GM21528 (cell line): ENCODE measurements around the gene EYS.
"Not testable (repeated sequence)": the region's sequence is repeated elsewhere in the genome, so short reads cannot be mapped to it uniquely, and the experiment has no call there.

ENCODE experiments used
- ATAC-seq: cut with Tn5 transposase; IDR thresholded peaks from one replicate; pipeline ENCODE4 v1.9.1; 2021; ENCODE audit warnings: mild to moderate bottlenecking, moderate library complexity; ENCODE audit not compliant: unreplicated experiment, low FRiP score

EYS gene

DNA sequence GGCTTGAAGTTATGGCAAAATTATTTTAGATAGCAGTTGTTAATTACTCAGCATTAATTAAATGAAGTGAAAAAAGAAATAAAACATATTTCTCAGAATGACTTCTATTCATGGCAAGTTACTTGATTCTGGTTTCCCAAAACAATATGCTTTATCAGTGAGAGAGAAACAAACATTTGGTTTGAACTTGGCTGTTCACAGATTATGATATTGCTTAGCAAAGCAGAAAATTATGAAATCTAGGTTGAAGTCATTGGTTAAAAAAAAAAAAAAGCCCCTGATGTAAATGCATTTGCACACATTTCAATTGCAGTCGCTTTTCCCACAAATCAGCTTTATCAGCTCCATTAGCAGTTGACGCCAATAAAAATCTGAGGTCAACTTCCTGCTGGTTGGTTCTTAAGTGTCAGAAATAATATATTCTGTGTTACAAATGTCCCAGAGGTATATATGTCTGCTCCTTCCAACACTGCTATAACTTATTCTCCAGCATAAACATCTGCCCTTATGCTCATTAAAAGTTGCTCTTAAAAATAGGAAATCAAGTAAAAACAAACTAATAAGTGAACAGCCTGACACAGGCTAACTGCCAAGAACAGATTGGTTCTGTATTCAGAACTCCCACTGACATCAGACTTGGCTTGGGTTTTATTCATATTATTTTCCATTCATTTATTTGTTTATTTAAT is 1796.0 kb downstream of the EYS start:
- no peak for ATAC-seq

- ATAC-seq = no peak
Measured at GRCh38 chr6:63904650-63905248, 1802.3 kb downstream of the EYS start.

- no peak for ATAC-seq
Measured at GRCh38 chr6:63899550-63899949, 1807.5 kb downstream of the EYS start.

DNA sequence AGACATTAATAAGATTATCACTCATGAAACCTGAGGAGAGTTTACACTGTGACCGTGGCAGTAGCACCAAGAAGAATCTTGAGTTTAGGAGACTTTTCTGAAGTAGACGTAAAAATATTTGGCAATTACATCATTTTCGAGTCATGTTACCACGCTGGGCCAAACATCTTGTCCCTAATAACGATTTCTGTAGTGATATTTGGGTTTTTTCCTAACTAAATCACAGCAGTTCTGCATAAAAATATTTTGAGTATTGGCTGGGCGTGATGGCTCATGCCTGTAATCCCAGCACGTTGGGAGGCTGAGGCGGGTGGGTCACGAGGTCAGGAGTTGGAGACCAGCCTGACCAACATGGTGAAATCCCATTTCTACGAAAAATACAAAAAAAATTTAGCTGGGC is 1809.1 kb downstream of the EYS start:
- no peak for ATAC-seq

DNA sequence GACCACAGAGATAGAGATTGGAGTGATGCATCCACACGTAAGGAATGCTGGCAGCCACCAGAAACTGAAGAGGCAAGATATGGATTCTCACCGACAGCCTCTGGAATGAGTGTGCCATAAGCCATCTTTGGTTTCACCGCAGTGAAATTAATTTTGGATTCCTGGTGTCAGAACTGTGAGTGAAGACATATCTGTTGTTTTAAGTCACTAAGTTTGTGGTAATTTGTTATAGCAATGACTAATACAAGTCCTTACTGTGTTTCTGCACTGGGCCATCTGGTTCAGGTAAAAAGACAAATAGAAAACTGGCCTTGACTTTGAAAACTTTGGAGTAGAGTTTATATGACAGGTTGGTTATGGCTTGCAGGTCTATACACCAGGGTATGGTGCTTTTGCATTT is 1809.6 kb downstream of the EYS start:
- no peak for ATAC-seq

DNA sequence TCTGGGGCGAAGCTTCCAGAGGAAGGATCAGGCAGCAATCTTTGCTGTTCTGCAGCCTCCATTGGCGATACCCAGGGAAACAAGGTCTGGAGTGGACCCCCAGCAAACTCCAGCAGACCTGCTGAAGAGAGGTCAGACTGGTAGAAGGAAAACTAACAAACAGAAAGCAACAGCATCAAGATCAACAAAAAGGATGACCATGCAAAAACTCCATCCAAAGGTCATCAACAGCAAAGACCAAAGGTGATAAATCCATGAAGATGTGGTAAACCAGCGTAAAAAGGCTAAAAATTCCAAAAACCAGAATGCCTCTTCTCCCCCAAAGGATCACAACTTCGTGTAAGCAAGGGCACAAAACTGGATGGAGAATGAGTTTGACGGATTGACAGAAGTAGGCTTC is 1818.6 kb downstream of the EYS start:
- ATAC-seq = no peak

- not testable (repeated sequence) for ATAC-seq
Measured at GRCh38 chr6:63887804-63888203, 1819.2 kb downstream of the EYS start.

- no peak for ATAC-seq
Measured at GRCh38 chr6:63887002-63887751, 1819.8 kb downstream of the EYS start.

- ATAC-seq = no peak
Measured at GRCh38 chr6:63886341-63886740, 1820.7 kb downstream of the EYS start.

DNA sequence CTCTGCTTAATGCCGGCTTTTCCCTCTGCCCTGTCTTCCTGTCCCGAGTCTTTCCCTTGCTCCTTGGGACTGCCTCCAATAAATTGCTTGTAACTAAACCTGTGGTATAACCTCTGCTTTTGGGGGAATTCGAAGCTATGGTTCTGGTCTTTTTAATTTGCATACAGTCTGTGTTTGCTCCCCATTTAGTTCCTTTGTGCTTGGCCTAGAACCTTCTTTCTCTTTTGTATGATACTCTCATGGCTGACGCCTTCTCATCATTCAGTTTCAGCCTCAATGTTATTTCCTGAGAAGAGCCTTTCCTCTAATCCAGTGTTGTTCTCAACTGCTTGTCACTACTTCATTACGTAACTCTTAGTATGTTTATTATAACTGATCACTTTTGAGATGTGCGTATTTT is 1823.4 kb downstream of the EYS start:
- peak; percentile 61 for ATAC-seq

DNA sequence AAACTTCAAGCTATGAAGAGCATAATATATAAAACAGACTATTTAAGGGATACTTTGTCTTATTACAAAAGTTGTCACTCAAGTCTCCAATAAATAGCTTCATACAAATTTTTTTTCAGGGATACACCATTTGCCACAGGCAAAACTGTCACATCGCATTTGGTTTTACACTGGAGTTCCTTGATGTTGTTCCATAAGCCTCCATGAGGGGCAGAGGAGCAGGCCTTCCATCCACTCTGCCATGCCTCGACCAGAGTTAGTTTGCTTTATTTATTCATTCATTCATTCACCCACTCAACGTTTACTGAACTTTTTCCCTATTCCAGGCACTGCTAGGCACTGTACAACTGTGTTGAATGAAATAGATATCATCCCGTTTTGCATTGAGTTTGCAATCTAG is 1824.8 kb downstream of the EYS start:
- ATAC-seq = no peak

DNA sequence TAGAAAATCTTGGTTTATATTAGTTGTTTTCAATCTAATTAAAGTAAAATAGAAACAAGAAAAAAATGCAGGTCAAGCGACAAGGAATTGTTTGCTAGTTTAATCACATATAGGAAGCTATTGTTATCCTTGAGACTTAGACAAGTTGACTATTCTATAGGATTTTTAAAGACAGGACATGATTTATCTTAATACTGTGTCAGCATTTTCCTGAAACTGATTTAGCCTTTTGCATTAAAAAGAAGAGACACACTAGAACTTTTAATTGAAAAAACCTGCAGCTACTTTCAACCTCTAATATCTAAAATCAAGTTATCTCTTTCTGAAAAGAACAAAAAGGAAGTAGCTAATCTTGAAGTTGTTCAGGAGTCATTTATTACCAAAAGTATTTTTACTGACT is 1825.2 kb downstream of the EYS start:
- no peak for ATAC-seq

DNA sequence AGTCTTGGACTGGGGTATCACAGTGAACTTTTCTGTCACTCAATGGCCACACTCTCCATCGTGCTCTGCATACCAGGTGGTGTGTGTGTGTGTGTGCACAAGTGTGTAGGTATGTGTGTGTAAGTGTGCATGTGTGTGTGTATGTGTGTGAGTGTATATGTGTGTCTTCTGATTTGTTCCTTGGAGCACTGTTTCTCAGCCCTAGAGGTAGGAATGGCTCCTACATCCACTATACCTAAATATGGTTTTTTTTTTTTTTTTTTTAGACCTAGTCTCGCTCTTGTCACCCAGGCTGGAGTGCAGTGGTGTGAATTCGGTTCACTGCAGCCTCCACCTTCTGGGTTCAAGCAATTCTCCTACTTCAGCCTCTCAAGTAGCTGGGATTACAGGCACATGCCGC is 1834.8 kb downstream of the EYS start:
- ATAC-seq = no peak

- ATAC-seq = no peak
Measured at GRCh38 chr6:63868351-63868750, 1838.7 kb downstream of the EYS start.

DNA sequence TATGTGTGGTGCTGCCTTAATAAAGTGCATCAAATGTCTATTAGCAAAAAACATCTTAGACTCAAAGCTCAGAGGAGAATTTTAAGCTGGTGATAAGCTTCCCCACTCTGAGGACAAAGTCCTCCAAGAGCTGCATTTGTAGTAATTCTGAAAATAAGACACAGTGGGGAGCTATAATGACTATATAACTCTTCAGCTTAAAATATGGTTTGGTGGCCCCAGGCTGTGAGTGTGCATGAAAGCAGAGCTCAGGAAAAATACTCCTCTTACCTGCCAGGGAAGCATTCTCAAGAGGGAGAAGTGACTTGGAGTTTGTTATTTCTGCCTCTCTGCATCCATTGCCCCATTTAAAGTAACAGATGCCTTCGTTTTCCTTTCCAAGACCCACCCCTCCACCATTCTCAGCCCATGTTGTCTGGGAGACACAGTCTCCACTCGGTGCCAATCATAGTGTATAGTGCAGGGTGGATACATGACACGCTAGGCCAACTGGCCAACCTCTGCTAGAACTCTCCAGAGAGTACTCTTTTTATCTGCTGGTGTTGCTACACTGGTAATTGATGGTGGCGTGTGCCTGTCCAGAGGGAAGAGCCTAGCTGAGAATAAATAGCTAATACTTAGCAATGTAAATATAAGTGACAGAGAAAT is 1842.2 kb downstream of the EYS start:
- no peak for ATAC-seq

GRCh38 chr6:63864061-63864460 is 1843.0 kb downstream of the EYS start:
- ATAC-seq = no peak

- ATAC-seq = no peak
Measured at GRCh38 chr6:63862486-63863198, 1844.4 kb downstream of the EYS start.

DNA sequence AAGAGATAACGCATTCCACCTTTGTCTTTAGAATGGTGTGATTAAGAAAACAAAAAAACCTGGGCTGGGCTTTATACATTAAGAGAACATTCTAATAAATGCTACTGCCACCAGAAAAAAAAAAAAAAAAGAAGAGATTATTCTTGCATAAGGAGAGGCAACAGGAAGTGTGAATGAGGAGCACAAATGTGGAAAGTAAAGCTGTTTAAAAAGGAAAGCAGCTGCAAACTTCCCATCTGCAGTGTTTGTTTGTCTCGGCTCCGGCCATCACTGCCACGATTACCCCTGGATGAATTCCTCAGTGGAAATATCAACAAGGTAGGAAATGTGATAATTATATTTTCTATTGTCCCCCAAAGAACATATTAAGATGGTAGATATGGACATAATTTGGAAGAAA is 1847.5 kb downstream of the EYS start:
- ATAC-seq = no peak

DNA sequence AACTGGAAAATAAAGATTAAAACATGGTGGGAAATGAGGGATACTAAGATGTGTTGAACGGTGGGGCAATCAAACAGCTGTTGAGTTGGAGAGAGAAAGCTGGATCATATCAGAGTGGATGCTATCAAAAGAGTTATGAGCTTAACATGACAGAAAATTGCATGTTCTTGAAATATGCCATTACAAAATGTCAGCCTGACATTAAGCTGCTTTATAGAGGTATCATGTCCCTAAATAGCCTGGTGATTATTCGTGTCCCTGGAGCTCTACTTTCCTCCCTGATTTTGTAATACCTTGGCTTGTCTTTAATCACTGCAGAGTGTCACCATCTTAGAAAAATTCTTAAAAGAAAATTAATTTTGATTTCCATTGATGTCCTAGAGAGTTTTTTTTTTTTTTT is 1848.3 kb downstream of the EYS start:
- no peak for ATAC-seq

DNA sequence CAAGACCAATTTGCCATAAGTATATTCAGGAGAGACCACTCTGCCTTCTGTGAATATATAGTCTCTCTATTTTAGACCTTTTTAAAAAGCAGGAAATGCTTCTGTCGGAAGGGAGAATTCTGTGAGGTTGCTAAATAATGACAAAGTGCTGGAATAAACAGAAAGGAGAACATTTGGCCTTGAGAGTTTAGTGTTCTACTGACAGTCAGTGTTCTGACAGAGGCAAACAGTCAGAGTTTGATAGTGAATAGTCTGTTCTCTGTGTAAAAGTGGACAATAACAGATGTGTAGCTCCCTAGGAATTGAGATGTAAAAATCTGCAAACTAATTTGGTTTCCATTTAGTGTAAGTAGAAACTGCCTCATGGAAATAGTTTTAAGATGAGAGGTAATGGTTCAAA is 1850.8 kb downstream of the EYS start:
- no peak for ATAC-seq

- no peak for ATAC-seq
Measured at GRCh38 chr6:63844287-63844686, 1862.7 kb downstream of the EYS start.
